Measurements from ENCODE around the gene TNKS1BP1.

DNA sequence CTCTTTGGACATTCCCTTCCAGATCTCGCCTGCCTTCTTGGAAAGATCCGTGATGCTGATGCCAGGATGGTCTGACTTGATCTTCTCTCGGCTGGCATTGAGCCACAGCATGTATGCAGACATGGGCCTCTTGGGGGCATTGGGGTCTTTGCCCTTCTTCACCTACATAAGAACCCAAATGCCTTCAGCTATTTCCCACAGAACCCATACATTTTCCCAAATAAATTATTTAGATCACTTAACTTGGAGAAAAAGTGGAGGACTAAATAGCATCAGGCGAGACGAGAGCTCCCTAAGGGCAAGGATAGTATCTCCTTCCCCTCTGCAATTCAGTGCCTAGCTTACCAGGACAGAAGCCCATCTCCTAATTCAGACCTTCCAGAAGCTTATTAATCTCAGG, 3.0 kb upstream of the TNKS1BP1 start:
- TF ChIP-seq, protein P1, sequence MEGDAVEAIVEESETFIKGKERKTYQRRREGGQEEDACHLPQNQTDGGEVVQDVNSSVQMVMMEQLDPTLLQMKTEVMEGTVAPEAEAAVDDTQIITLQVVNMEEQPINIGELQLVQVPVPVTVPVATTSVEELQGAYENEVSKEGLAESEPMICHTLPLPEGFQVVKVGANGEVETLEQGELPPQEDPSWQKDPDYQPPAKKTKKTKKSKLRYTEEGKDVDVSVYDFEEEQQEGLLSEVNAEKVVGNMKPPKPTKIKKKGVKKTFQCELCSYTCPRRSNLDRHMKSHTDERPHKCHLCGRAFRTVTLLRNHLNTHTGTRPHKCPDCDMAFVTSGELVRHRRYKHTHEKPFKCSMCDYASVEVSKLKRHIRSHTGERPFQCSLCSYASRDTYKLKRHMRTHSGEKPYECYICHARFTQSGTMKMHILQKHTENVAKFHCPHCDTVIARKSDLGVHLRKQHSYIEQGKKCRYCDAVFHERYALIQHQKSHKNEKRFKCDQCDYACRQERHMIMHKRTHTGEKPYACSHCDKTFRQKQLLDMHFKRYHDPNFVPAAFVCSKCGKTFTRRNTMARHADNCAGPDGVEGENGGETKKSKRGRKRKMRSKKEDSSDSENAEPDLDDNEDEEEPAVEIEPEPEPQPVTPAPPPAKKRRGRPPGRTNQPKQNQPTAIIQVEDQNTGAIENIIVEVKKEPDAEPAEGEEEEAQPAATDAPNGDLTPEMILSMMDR (IDR thresholded peaks at IDR 0.05), result no peak
- TF ChIP-seq POLR2A (IDR thresholded peaks at IDR 0.05; ENCODE audit: low read length) (no peak), E2F6 (IDR thresholded peaks at IDR 0.05; ENCODE audit: borderline replicate concordance, low read depth) (no peak), GATA3 (IDR thresholded peaks at IDR 0.05; ENCODE audit: borderline replicate concordance) (no peak), EP300 (IDR thresholded peaks at IDR 0.05) (no peak), RARB (CRISPR knock-in tag; IDR thresholded peaks at IDR 0.05) (no peak), BHLHE40 (IDR thresholded peaks at IDR 0.05; ENCODE audit: low read depth, low read length) (no peak), FOSL2 (IDR thresholded peaks at IDR 0.05) (no peak), FOSL2 (CRISPR knock-in tag; IDR thresholded peaks at IDR 0.05) (no peak), ZFP36 (IDR thresholded peaks at IDR 0.05; ENCODE audit: borderline replicate concordance, partially characterized antibody) (no peak), ZSCAN20 (CRISPR knock-in tag; IDR thresholded peaks at IDR 0.05) (no peak), PBX3 (IDR thresholded peaks at IDR 0.05) (no peak), RAD21 (conservative IDR thresholded peaks at IDR 0.05 in 1 of 2, IDR thresholded peaks at IDR 0.05 in 1 of 2) (no peak)
- TF ChIP-seq, protein P2, sequence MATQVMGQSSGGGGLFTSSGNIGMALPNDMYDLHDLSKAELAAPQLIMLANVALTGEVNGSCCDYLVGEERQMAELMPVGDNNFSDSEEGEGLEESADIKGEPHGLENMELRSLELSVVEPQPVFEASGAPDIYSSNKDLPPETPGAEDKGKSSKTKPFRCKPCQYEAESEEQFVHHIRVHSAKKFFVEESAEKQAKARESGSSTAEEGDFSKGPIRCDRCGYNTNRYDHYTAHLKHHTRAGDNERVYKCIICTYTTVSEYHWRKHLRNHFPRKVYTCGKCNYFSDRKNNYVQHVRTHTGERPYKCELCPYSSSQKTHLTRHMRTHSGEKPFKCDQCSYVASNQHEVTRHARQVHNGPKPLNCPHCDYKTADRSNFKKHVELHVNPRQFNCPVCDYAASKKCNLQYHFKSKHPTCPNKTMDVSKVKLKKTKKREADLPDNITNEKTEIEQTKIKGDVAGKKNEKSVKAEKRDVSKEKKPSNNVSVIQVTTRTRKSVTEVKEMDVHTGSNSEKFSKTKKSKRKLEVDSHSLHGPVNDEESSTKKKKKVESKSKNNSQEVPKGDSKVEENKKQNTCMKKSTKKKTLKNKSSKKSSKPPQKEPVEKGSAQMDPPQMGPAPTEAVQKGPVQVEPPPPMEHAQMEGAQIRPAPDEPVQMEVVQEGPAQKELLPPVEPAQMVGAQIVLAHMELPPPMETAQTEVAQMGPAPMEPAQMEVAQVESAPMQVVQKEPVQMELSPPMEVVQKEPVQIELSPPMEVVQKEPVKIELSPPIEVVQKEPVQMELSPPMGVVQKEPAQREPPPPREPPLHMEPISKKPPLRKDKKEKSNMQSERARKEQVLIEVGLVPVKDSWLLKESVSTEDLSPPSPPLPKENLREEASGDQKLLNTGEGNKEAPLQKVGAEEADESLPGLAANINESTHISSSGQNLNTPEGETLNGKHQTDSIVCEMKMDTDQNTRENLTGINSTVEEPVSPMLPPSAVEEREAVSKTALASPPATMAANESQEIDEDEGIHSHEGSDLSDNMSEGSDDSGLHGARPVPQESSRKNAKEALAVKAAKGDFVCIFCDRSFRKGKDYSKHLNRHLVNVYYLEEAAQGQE (IDR thresholded peaks at IDR 0.05), result no peak

All from A549 (cell line).